ENCODE measurements around the gene ELFN2. TPM values are rescaled to one million over a fixed set of nuclear protein-coding genes. Genes with fewer than 3 reads are reported as not detected.

Gene ELFN2
- total RNA-seq, 3 donors from 2014 or later = not detected

GRCh38 chr22:37431801-37432707 lies 4.8 kb upstream of the ELFN2 start:
- Histone ChIP-seq H3K9me3 (peaks cover 0 to 4% of the 10 kb centered on the region in 2 donors), H3K27ac (no peak overlapping the region), H3K4me1 (peaks cover 3 to 4% of the 10 kb centered on the region in 2 donors), H3K27me3 (peaks cover 7 to 34% of the 10 kb centered on the region in 2 donors), H3K36me3 (no peaks in the 10 kb centered on the region), H3K4me3 (no peak overlapping the region)
- no peak for DNase-seq (ENCODE audit: low spot score in 2 of 2)
- intact Hi-C loops (cut with DNase I; ENCODE audit: low total_unique reads) = no loop called here
- TF ChIP-seq POLR2A (IDR thresholded peaks at IDR 0.05) (no peak), POLR2AphosphoS5 (IDR thresholded peaks at IDR 0.05) (no peak)
- TF ChIP-seq, protein P1, sequence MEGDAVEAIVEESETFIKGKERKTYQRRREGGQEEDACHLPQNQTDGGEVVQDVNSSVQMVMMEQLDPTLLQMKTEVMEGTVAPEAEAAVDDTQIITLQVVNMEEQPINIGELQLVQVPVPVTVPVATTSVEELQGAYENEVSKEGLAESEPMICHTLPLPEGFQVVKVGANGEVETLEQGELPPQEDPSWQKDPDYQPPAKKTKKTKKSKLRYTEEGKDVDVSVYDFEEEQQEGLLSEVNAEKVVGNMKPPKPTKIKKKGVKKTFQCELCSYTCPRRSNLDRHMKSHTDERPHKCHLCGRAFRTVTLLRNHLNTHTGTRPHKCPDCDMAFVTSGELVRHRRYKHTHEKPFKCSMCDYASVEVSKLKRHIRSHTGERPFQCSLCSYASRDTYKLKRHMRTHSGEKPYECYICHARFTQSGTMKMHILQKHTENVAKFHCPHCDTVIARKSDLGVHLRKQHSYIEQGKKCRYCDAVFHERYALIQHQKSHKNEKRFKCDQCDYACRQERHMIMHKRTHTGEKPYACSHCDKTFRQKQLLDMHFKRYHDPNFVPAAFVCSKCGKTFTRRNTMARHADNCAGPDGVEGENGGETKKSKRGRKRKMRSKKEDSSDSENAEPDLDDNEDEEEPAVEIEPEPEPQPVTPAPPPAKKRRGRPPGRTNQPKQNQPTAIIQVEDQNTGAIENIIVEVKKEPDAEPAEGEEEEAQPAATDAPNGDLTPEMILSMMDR (IDR thresholded peaks at IDR 0.05) = no peak

- DNase-seq (ENCODE audit: low spot score in 2 of 2) = no peak
- H3K27me3 ChIP-seq = peaks cover 7 to 41% of the 10 kb centered on the region in 2 donors
- intact Hi-C loops (cut with DNase I; ENCODE audit: low total_unique reads) = no loop called here
Measured at GRCh38 chr22:37431366-37431765, 4.1 kb upstream of the ELFN2 start.

GRCh38 chr22:37430941-37431340 lies 3.7 kb upstream of the ELFN2 start:
- intact Hi-C loops (cut with DNase I; ENCODE audit: low total_unique reads) = no loop called here
- TF ChIP-seq POLR2AphosphoS5 (IDR thresholded peaks at IDR 0.05) (no peak), POLR2A (IDR thresholded peaks at IDR 0.05) (no peak)
- TF ChIP-seq, protein P1 (IDR thresholded peaks at IDR 0.05) = no peak
- no peak for DNase-seq (ENCODE audit: low spot score in 2 of 2)

More at GRCh38 chr22:37431366-37431765, 4.1 kb upstream of the ELFN2 start:
- H3K27ac ChIP-seq = no peak overlapping the region
- no peaks in the 10 kb centered on the region for H3K36me3 ChIP-seq
- peaks cover 3 to 4% of the 10 kb centered on the region in 2 donors for H3K4me1 ChIP-seq
- H3K4me3 ChIP-seq = no peak overlapping the region
- no peak for TF ChIP-seq POLR2A (IDR thresholded peaks at IDR 0.05)
- no peak for TF ChIP-seq POLR2AphosphoS5 (IDR thresholded peaks at IDR 0.05)
- TF ChIP-seq, protein P1 (IDR thresholded peaks at IDR 0.05) = no peak
- H3K9me3 ChIP-seq = peaks cover 0 to 4% of the 10 kb centered on the region in 2 donors

DNA sequence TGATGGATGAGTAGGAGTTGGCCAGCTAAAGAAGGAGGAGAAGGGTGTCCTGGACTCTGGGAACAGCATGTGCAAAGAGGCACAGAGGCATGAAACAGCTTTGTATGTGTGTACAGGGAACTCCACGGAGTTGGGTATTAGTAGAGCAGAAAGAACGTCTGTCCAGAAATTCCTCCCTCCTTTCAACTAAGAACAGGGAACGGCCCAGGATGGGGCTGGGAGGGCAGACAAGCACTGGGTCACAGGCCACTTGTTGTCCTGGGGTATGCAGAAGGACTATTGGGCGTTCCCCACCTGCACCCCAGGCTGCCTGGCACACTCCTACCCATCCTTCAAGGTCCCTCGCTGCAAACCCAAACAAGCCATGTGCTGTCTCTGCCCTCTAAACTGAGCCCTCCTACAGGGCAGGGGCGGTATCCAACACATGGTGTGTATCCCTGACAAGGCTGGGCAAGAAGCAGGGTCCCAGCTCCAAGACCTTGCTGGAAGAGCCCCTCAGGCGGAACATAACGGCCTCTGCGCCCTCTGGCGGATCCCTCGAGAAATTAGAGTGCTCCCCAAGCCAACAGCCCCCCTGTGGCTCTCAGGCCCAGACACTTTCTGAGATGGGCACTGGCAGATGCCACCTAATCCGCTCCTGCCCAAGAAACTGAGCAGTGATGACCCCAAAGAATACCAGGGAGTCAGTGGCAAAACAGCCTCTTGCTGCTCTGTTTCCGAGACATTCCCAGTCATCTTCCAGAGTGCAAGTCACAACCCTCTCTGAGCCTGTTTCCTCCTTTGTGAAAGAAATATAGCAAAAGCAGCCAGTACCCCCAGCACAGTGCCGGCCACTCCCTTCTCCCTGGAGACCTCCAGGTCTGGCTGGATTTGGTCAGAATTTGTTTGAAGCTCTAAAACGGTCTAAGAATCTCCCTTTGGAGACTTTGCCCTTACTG lies 1.6 kb upstream of the ELFN2 start:
- H3K4me3 ChIP-seq = no peak overlapping the region
- no peak overlapping the region for H3K27ac ChIP-seq
- H3K36me3 ChIP-seq = no peaks in the 10 kb centered on the region
- H3K9me3 ChIP-seq = peaks cover 0 to 4% of the 10 kb centered on the region in 2 donors
- no peak for TF ChIP-seq POLR2AphosphoS5 (IDR thresholded peaks at IDR 0.05)
- TF ChIP-seq, protein P1 (IDR thresholded peaks at IDR 0.05) = peak in 2 of 3 donors; percentile 8 to 10
- H3K27me3 ChIP-seq = peaks cover 7 to 65% of the 10 kb centered on the region in 2 donors
- intact Hi-C loops (cut with DNase I; ENCODE audit: low total_unique reads) = no loop called here
- DNase-seq (ENCODE audit: low spot score in 2 of 2) = no peak
- H3K4me1 ChIP-seq = peaks cover 3 to 4% of the 10 kb centered on the region in 2 donors

More at GRCh38 chr22:37430941-37431340, 3.7 kb upstream of the ELFN2 start:
- Histone ChIP-seq H3K4me3 (no peak overlapping the region), H3K27ac (no peak overlapping the region), H3K4me1 (peaks cover 3 to 4% of the 10 kb centered on the region in 2 donors), H3K27me3 (peaks cover 7 to 45% of the 10 kb centered on the region in 2 donors), H3K36me3 (no peaks in the 10 kb centered on the region), H3K9me3 (peaks cover 0 to 4% of the 10 kb centered on the region in 2 donors)

Data from breast epithelium (tissue), 4 donors.